ENCODE results near the gene ABCF3.

- TF ChIP-seq CTCF (IDR thresholded peaks at IDR 0.05) (no peak), POLR2A (IDR thresholded peaks at IDR 0.05) (no peak)
These were observed 20.5 kb upstream of the ABCF3 start for GRCh38 chr3:184165543-184165942.

Data from right lobe of liver (tissue), 4 donors.